H1 (cell line): ENCODE results near the gene OSBPL3. TPM values are rescaled to one million over a fixed set of nuclear protein-coding genes. Genes with fewer than 3 reads are reported as not detected.

ENCODE experiments used
- CTCF ChIA-PET: fragments of 300-600 bp; sonication (Branson Sonifier 250); formaldehyde crosslinking; loops from one replicate; lab custom pipeline; 2021; ENCODE audit not compliant: partially characterized antibody; lab: Charles Lee
- POLR2A ChIA-PET: fragments of 300-600 bp; sonication (Branson Sonifier 250); formaldehyde crosslinking; loops from one replicate; lab custom pipeline; 2021; ENCODE audit warnings: inconsistent platforms; ENCODE audit not compliant: partially characterized antibody; lab: Charles Lee
- DNase-seq, 2 experiments: peaks; one replicate each; pipeline versions ENCODE4 v3.0.0 to v3.0.0-alpha.2; 2010 to 2022; ENCODE audit warnings: low spot score in 2 of 2, low read depth in 1 of 2, mixed read lengths in 1 of 2
- FAIRE-seq: peaks from 2 replicates; lab custom pipeline; 2011; peaks lifted over from hg19 to GRCh38; lab: Jason Lieb, UNC
- H2AFZ ChIP-seq: 2 replicates; pipeline ENCODE4 v1.8.1; 2012; ENCODE audit warnings: low read length, inconsistent platforms
- H2AK5ac ChIP-seq: 2 replicates; pipeline ENCODE4 v1.6.1; 2013; ENCODE audit warnings: low read depth, low read length
- H2BK120ac ChIP-seq: replicated peaks from 2 replicates; pipeline ENCODE3; 2013; ENCODE audit warnings: low read depth, low read length, inconsistent platforms
- H2BK12ac ChIP-seq: 2 replicates; pipeline ENCODE4 v1.6.1; 2013; ENCODE audit warnings: low read depth, low read length
- H2BK15ac ChIP-seq: 2 replicates; pipeline ENCODE4 v1.6.1; 2013; ENCODE audit warnings: low read length
- H2BK20ac ChIP-seq: 2 replicates; pipeline ENCODE4 v1.6.1; 2013; ENCODE audit warnings: low read length
- H2BK5ac ChIP-seq: 2 replicates; pipeline ENCODE4 v1.6.1; 2013; ENCODE audit warnings: low read depth, low read length
- H3K14ac ChIP-seq: 2 replicates; pipeline ENCODE4 v1.6.1; 2013; ENCODE audit warnings: inconsistent platforms; ENCODE audit not compliant: insufficient read length
- H3K18ac ChIP-seq: 2 replicates; pipeline ENCODE4 v1.6.1; 2013; ENCODE audit warnings: low read length; ENCODE audit errors: extremely low read depth
- H3K23ac ChIP-seq: 2 replicates; pipeline ENCODE4 v1.6.1; 2013; ENCODE audit warnings: inconsistent platforms; ENCODE audit not compliant: insufficient read length
- H3K23me2 ChIP-seq: 2 replicates; pipeline ENCODE4 v1.6.1; 2013; ENCODE audit warnings: low read depth, low read length
- H3K27ac ChIP-seq: 2 replicates; pipeline ENCODE4 v1.6.1; 2011; ENCODE audit warnings: low read depth, low read length, inconsistent platforms
- H3K27me3 ChIP-seq, 4 experiments: replicated peaks in 1 of 4; 1 replicate in 1 of 4; 2 replicates in 3 of 4; pipeline versions ENCODE4 v1.6.1 to v1.8.1; 2011 to 2013; ENCODE audit warnings: low read length in 3 of 4, mild to moderate bottlenecking in 3 of 4, inconsistent platforms in 2 of 4, mixed read lengths in 2 of 4, moderate library complexity in 1 of 4; ENCODE audit not compliant: control insufficient read depth in 3 of 4, insufficient read depth in 3 of 4; ENCODE audit errors: extremely low read depth in 1 of 4
- H3K36me3 ChIP-seq, 4 experiments: 2 replicates each; pipeline versions ENCODE4 v1.6.1 to v1.8.1; 2011 to 2013; ENCODE audit warnings: mild to moderate bottlenecking in 4 of 4, low read length in 3 of 4, moderate library complexity in 2 of 4, control low read depth in 1 of 4, inconsistent platforms in 1 of 4; ENCODE audit not compliant: insufficient read depth in 4 of 4, control insufficient read depth in 2 of 4
- H3K4ac ChIP-seq: replicated peaks from 2 replicates; pipeline ENCODE3; 2013; ENCODE audit warnings: low read length, low read depth, mixed read lengths, inconsistent platforms; ENCODE audit not compliant: insufficient read length
- H3K4me1 ChIP-seq, 4 experiments: replicated peaks in 1 of 4; 1 replicate in 1 of 4; 2 replicates in 3 of 4; pipeline versions ENCODE4 v1.6.1 to v1.8.1; 2011 to 2013; ENCODE audit warnings: low read length in 3 of 4, inconsistent platforms in 2 of 4, mixed read lengths in 1 of 4; ENCODE audit not compliant: insufficient read depth in 4 of 4, control insufficient read depth in 3 of 4
- H3K4me2 ChIP-seq, 2 experiments: 2 replicates each; pipeline versions ENCODE4 v1.6.1 to v1.8.1; 2011 to 2013; ENCODE audit warnings: low read depth in 2 of 2, low read length in 2 of 2, control low read depth in 1 of 2, inconsistent platforms in 1 of 2, mild to moderate bottlenecking in 1 of 2; ENCODE audit not compliant: insufficient read depth in 1 of 2
- H3K4me3 ChIP-seq, 4 experiments: fragments of 200-600, 300-600 bp in 1 of 4; sonication (generic), shearing (Covaris generic), sonication (Bioruptor Twin) in 1 of 4; 2 replicates each; pipeline versions ENCODE4 v1.5.1 to v1.8.1; 2011 to 2016; ENCODE audit warnings: low read length in 4 of 4, low read depth in 3 of 4, control low read depth in 2 of 4, inconsistent platforms in 2 of 4, mild to moderate bottlenecking in 2 of 4, mixed read lengths in 1 of 4, moderate library complexity in 1 of 4; ENCODE audit not compliant: insufficient read depth in 2 of 4; ENCODE audit errors: extremely low read depth in 1 of 4
- H3K56ac ChIP-seq: replicated peaks from 2 replicates; pipeline ENCODE3; 2013; ENCODE audit warnings: low read depth, mild to moderate bottlenecking, mixed read lengths, low read length, inconsistent platforms; ENCODE audit not compliant: insufficient read length
- H3K79me1 ChIP-seq: 2 replicates; pipeline ENCODE4 v1.6.1; 2013; ENCODE audit warnings: low read depth, low read length, control low read depth
- H3K79me2 ChIP-seq, 2 experiments: 2 replicates each; pipeline versions ENCODE4 v1.6.1 to v1.8.1; 2012 to 2013; ENCODE audit warnings: low read length in 2 of 2, mild to moderate bottlenecking in 2 of 2, inconsistent platforms in 1 of 2; ENCODE audit not compliant: insufficient read depth in 2 of 2, control insufficient read depth in 1 of 2
- H3K9ac ChIP-seq, 4 experiments: replicated peaks in 1 of 4; 1 replicate in 1 of 4; 2 replicates in 3 of 4; pipeline versions ENCODE4 v1.6.1 to v1.8.1; 2011 to 2013; ENCODE audit warnings: low read depth in 3 of 4, low read length in 3 of 4, control low read depth in 2 of 4, mild to moderate bottlenecking in 2 of 4, moderate library complexity in 2 of 4, inconsistent platforms in 1 of 4; ENCODE audit errors: extremely low read depth in 1 of 4
- H3K9me3 ChIP-seq, 2 experiments: 2 replicates each; pipeline versions ENCODE4 v1.6.1 to v1.8.1; 2012 to 2013; ENCODE audit warnings: mild to moderate bottlenecking in 2 of 2, moderate library complexity in 2 of 2, control low read depth in 1 of 2, inconsistent platforms in 1 of 2, low read depth in 1 of 2, low read length in 1 of 2, mixed read lengths in 1 of 2; ENCODE audit not compliant: insufficient read depth in 2 of 2
- H4K20me1 ChIP-seq, 2 experiments: replicated peaks in 1 of 2; 2 replicates each; pipeline versions ENCODE3 to v1.8.1; 2011 to 2013; ENCODE audit warnings: inconsistent platforms in 2 of 2, low read length in 2 of 2, mild to moderate bottlenecking in 1 of 2; ENCODE audit not compliant: insufficient read depth in 2 of 2, control insufficient read depth in 1 of 2
- H4K5ac ChIP-seq: 2 replicates; pipeline ENCODE4 v1.6.1; 2013; ENCODE audit warnings: low read length, low read depth, mixed read lengths, inconsistent platforms; ENCODE audit not compliant: insufficient read length
- H4K8ac ChIP-seq: 2 replicates; pipeline ENCODE4 v1.8.0; 2013; ENCODE audit warnings: mild to moderate bottlenecking, moderate library complexity, low read length, inconsistent platforms; ENCODE audit not compliant: insufficient read depth; ENCODE audit errors: extremely low read depth
- H4K91ac ChIP-seq: replicated peaks from 2 replicates; pipeline ENCODE3; 2013; ENCODE audit warnings: low read length, mixed read lengths, inconsistent platforms; ENCODE audit not compliant: insufficient read length
- CTCF ChIP-seq, 3 experiments: IDR thresholded peaks; 1 replicate in 2 of 3; 2 replicates in 1 of 3; pipeline versions ENCODE4 v1.5.1 to v1.6.1; 2011; ENCODE audit warnings: low read length in 3 of 3, mild to moderate bottlenecking in 3 of 3, inconsistent platforms in 2 of 3, low read depth in 1 of 3, moderate library complexity in 1 of 3; ENCODE audit not compliant: insufficient read depth in 1 of 3; ENCODE audit errors: control extremely low read depth in 1 of 3
- FOSL1 ChIP-seq: IDR thresholded peaks from 2 replicates; pipeline ENCODE4 v1.6.1; 2011; ENCODE audit warnings: mild to moderate bottlenecking, low read depth, low read length, moderate library complexity; ENCODE audit not compliant: insufficient read depth
- RAD21 ChIP-seq, 2 experiments: IDR thresholded peaks in 1 of 2; conservative IDR thresholded peaks in 1 of 2; 2 replicates each; pipeline ENCODE4 v1.6.1; 2011; ENCODE audit warnings: low read depth in 2 of 2, low read length in 2 of 2, improper control_type of control experiment in 1 of 2, inconsistent platforms in 1 of 2, mild to moderate bottlenecking in 1 of 2, moderate library complexity in 1 of 2
- RNF2 ChIP-seq: fragments of 200-900, 300-1000 bp; sonication (generic); IDR thresholded peaks from 2 replicates; pipeline ENCODE4 v1.7.1; 2016; ENCODE audit warnings: borderline replicate concordance, low read depth, mild to moderate bottlenecking, antibody characterized with exemption, low read length; ENCODE audit not compliant: poor library complexity, severe bottlenecking; ENCODE audit errors: missing control alignments
- SP2 ChIP-seq: IDR thresholded peaks from 2 replicates; pipeline ENCODE4 v1.6.1; 2012; ENCODE audit warnings: mild to moderate bottlenecking, low read length, inconsistent platforms
- TBP ChIP-seq: IDR thresholded peaks from 2 replicates; pipeline ENCODE4 v1.6.1; 2011; ENCODE audit warnings: low read depth, low read length, improper control_type of control experiment
- WGBS, 2 experiments: shearing (Covaris generic) in 1 of 2; methylation state at CpG; one replicate each; pipeline versions ENCODE4 v1.1.6 to v1.1.7; 2013 to 2015; ENCODE audit warnings: low lambda C conversion rate in 2 of 2, mixed read lengths in 2 of 2, inconsistent platforms in 1 of 2, low coverage in 1 of 2, missing lambda C conversion rate in 1 of 2; ENCODE audit not compliant: insufficient replicate concordance in 2 of 2, insufficient coverage in 1 of 2, insufficient read length in 1 of 2; ENCODE audit errors: extremely low coverage in 1 of 2, missing lambda C conversion rate in 1 of 2; 5-methylcytosine and 5-hydroxymethylcytosine counted together
- polyA plus RNA-seq, 7 experiments: library from polyadenylated mRNA; depleted of rRNA in 3 of 7; stranded (reverse) in 5 of 7; unstranded in 2 of 7; fragments of >200 nt in 5 of 7; fragments of 200-250 nt in 2 of 7; gene quantifications; 1 replicate in 5 of 7; 2 replicates in 1 of 7; 4 replicates in 1 of 7; pipeline versions ENCODE4 v1.2.1 to v1.2.3, GENCODE V29; 2011 to 2013; ENCODE audit warnings: missing spikeins in 2 of 7, mixed read lengths in 2 of 7
- total RNA-seq: library from RNA; stranded (reverse); fragmentation: NEBNext Ultra II Directional; extraction: Animal tissue kit (Norgen Biotek cat#: 25700); gene quantifications from 2 replicates; pipeline ENCODE4 v1.2.1, GENCODE V29; 2021

Gene OSBPL3
- total and polyA plus RNA-seq, 2 of the 8 experiments (the other 6 are each of a cell fraction or from before 2014, with no cell fraction given), result 2.8 to 13.9 TPM

GRCh38 chr7:24982917-24983316, 2.9 kb upstream of the OSBPL3 start:
- H3K23me2 ChIP-seq, result peaks cover 21% of the 10 kb centered on the region; the same call in 1 of the 2 replicates
- peaks cover 0 to 5% of the 10 kb centered on the region in 2 experiments for H4K20me1 ChIP-seq
- no peak overlapping the region for H2BK15ac ChIP-seq
- H2BK120ac ChIP-seq, result no peak overlapping the region
- H4K5ac ChIP-seq, result no peak overlapping the region
- H3K4me1 ChIP-seq, result peaks cover 6 to 14% (median 9%) of the 10 kb centered on the region in 4 experiments
- no peak overlapping the region for H2AFZ ChIP-seq
- TF ChIP-seq RAD21 (IDR thresholded peaks at IDR 0.05 in 1 of 2, conservative IDR thresholded peaks at IDR 0.05 in 1 of 2; ENCODE audit: low read depth in 2 of 2, low read length in 2 of 2) (peak; percentile 17 to 49; a peak in 2 of 4 replicates), CTCF (IDR thresholded peaks at IDR 0.05; ENCODE audit: control extremely low read depth in 1 of 3, insufficient read depth in 1 of 3, low read depth in 1 of 3, low read length in 3 of 3) (peak; percentile 8 to 51 (median 42)), TBP (no peak), FOSL1 (no peak), SP2 (no peak), RNF2 (no peak)
- no peak overlapping the region; a peak in 1 of 4 replicates for H3K4me2 ChIP-seq
- H3K4me3 ChIP-seq, result no peak overlapping the region; a peak in 1 of 8 replicates
- 68% methylated on average over 2 of the region's 2 CpGs; no CpG with 5 or more reads in 1 of the 2 experiments for WGBS, 2 experiments
- ChIA-PET CTCF (interaction anchor here (0.7 to 2.7 kb wide), 16 partner anchors 11 to 162 kb away, joined by 3 to 10 read pairs (median 4); no protein-coding TSS in a partner anchor), POLR2A (no interaction called here)
- peaks cover 8 to 35% (median 28%) of the 10 kb centered on the region in 4 experiments for H3K27me3 ChIP-seq
- no peak overlapping the region for H3K27ac ChIP-seq
- H2AK5ac ChIP-seq, result no peak overlapping the region
- H2BK20ac ChIP-seq, result no peak overlapping the region
- H3K4ac ChIP-seq, result no peak overlapping the region
- no peak overlapping the region for H4K91ac ChIP-seq
- no peak overlapping the region for H4K8ac ChIP-seq
- H2BK5ac ChIP-seq, result no peak overlapping the region
- no peak for FAIRE-seq
- no peak overlapping the region for H3K56ac ChIP-seq
- no peaks in the 10 kb centered on the region for H3K79me1 ChIP-seq
- no peaks in the 10 kb centered on the region for H3K36me3 ChIP-seq
- no peak overlapping the region for H3K18ac ChIP-seq
- no peak for DNase-seq
- no peak overlapping the region for H3K9ac ChIP-seq
- no peaks in the 10 kb centered on the region; a peak in 1 of 4 replicates for H3K9me3 ChIP-seq
- H2BK12ac ChIP-seq, result no peak overlapping the region
- no peak overlapping the region for H3K23ac ChIP-seq
- peaks cover 0 to 2% of the 10 kb centered on the region in 2 experiments; a peak in 1 of 4 replicates for H3K79me2 ChIP-seq
- H3K14ac ChIP-seq, result no peak overlapping the region
